ENCODE data around the gene SETSIP. TPM values are rescaled to one million over a fixed set of nuclear protein-coding genes. Genes with fewer than 3 reads are reported as not detected.

SETSIP gene
- total and polyA plus RNA-seq, 4 donors: 0.10 TPM; not detected in 3

DNA sequence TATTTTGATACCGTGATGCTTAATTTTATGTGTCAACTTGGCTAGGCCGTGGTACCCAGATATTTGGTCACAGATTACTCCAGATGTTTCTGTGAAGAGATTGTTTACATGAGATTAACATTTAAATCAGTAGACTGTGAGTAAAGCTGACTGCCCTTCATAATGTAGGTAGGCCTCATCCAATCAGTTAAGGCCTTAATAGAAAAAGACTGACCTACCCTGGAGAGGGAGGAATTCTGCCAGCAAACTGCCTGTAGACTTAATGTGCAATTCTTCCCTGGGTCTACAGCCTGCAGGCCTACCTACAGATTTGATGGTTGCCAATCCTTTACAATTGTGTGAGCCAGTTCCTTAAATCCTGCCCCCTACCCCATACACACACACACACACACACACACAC is 4.3 kb downstream of the SETSIP start:
- Histone ChIP-seq H3K9ac (ENCODE audit: insufficient read depth in 1 of 2, low read length in 2 of 2) (no peak overlapping the region), H3K4me3 (no peak overlapping the region), H3K27me3 (ENCODE audit: control insufficient read depth in 3 of 3, insufficient read depth in 3 of 3, low read length in 2 of 3) (no peaks in the 10 kb centered on the region), H3K4me1 (ENCODE audit: control insufficient read depth in 5 of 5, insufficient read depth in 5 of 5, low read length in 5 of 5) (no peaks in the 10 kb centered on the region), H3K9me3 (ENCODE audit: control insufficient read depth in 4 of 4, insufficient read depth in 3 of 4, low read length in 3 of 4) (no peaks in the 10 kb centered on the region), H3K36me3 (ENCODE audit: control insufficient read depth in 4 of 4, insufficient read depth in 4 of 4, low read length in 4 of 4) (no peaks in the 10 kb centered on the region), H3K27ac (ENCODE audit: low read depth in 1 of 2, low read length in 1 of 2) (no peak overlapping the region)
- DNase-seq (no peak), ATAC-seq (ENCODE audit: insufficient read depth, low FRiP score) (no peak)
- TF ChIP-seq, protein P1, sequence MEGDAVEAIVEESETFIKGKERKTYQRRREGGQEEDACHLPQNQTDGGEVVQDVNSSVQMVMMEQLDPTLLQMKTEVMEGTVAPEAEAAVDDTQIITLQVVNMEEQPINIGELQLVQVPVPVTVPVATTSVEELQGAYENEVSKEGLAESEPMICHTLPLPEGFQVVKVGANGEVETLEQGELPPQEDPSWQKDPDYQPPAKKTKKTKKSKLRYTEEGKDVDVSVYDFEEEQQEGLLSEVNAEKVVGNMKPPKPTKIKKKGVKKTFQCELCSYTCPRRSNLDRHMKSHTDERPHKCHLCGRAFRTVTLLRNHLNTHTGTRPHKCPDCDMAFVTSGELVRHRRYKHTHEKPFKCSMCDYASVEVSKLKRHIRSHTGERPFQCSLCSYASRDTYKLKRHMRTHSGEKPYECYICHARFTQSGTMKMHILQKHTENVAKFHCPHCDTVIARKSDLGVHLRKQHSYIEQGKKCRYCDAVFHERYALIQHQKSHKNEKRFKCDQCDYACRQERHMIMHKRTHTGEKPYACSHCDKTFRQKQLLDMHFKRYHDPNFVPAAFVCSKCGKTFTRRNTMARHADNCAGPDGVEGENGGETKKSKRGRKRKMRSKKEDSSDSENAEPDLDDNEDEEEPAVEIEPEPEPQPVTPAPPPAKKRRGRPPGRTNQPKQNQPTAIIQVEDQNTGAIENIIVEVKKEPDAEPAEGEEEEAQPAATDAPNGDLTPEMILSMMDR (IDR thresholded peaks at IDR 0.05; ENCODE audit: control extremely low read depth, extremely low read depth): no peak
- 77 to 81% methylated on average over 2 of the region's 2 CpGs for WGBS, 2 donors

DNA sequence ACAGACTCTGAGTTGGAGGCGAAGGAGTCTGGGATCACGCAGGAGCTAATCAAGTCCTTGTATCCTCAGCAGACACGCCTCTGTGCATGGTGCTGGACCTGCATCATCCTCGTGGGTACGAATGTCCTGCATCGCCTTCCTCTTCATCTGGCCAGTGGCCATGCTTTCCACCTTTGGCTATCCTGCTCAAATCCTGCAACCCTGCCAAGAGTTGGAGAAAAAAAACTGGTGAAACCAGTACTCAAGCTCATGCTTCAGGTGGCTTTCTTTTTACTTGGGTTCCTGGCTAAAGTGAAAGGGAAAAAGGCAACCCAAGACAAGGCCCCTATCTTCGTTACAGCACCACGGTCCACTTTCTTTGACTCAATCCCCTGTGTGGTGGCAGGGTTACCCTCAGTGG is 8.9 kb downstream of the SETSIP start:
- Histone ChIP-seq H3K4me3 (no peak overlapping the region), H3K9ac (ENCODE audit: insufficient read depth in 1 of 2, low read length in 2 of 2) (no peak overlapping the region), H3K9me3 (ENCODE audit: control insufficient read depth in 4 of 4, insufficient read depth in 3 of 4, low read length in 3 of 4) (no peaks in the 10 kb centered on the region), H3K27me3 (ENCODE audit: control insufficient read depth in 3 of 3, insufficient read depth in 3 of 3, low read length in 2 of 3) (no peaks in the 10 kb centered on the region), H3K36me3 (ENCODE audit: control insufficient read depth in 4 of 4, insufficient read depth in 4 of 4, low read length in 4 of 4) (no peaks in the 10 kb centered on the region), H3K27ac (ENCODE audit: low read depth in 1 of 2, low read length in 1 of 2) (no peak overlapping the region), H3K4me1 (ENCODE audit: control insufficient read depth in 5 of 5, insufficient read depth in 5 of 5, low read length in 5 of 5) (no peaks in the 10 kb centered on the region)
- DNase-seq (peak in 1 of 3 donors; percentile 13), ATAC-seq (ENCODE audit: insufficient read depth, low FRiP score) (no peak)
- 84 to 94% methylated on average over 8 of the region's 8 CpGs for WGBS, 2 donors
- TF ChIP-seq, protein P1 (IDR thresholded peaks at IDR 0.05; ENCODE audit: control extremely low read depth, extremely low read depth): no peak

DNA sequence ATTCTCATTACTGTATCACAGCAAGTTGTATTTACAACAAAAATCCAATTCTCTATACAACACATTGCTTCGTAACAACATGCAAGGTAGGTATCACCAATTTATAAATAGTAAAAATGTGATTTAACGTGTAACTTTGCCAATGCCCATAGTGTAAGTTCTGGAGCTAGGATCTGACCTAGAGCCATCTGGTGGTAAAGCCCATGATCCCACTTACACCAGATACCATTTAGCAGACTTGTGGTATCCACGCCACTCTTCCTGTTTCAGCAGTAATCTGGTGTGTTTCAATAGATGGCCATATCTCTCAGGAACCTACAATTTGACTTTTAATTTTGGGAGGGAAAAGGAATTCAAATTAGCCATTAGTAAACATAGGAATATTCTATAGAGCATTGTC is 10.2 kb downstream of the SETSIP start:
- ATAC-seq (ENCODE audit: insufficient read depth, low FRiP score) (no peak), DNase-seq (no peak)
- H3K36me3 ChIP-seq (ENCODE audit: control insufficient read depth in 4 of 4, insufficient read depth in 4 of 4, low read length in 4 of 4): no peaks in the 10 kb centered on the region
- H3K9ac ChIP-seq (ENCODE audit: insufficient read depth in 1 of 2, low read length in 2 of 2): no peak overlapping the region
- 93 to 95% methylated on average over 3 of the region's 3 CpGs for WGBS, 2 donors
- H3K9me3 ChIP-seq (ENCODE audit: control insufficient read depth in 4 of 4, insufficient read depth in 3 of 4, low read length in 3 of 4): no peaks in the 10 kb centered on the region
- no peak overlapping the region for H3K27ac ChIP-seq (ENCODE audit: low read depth in 1 of 2, low read length in 1 of 2)
- TF ChIP-seq, protein P1 (IDR thresholded peaks at IDR 0.05; ENCODE audit: control extremely low read depth, extremely low read depth): no peak
- no peaks in the 10 kb centered on the region for H3K4me1 ChIP-seq (ENCODE audit: control insufficient read depth in 5 of 5, insufficient read depth in 5 of 5, low read length in 5 of 5)
- H3K27me3 ChIP-seq (ENCODE audit: control insufficient read depth in 3 of 3, insufficient read depth in 3 of 3, low read length in 2 of 3): no peaks in the 10 kb centered on the region
- no peak overlapping the region for H3K4me3 ChIP-seq

- Histone ChIP-seq H3K4me1 (ENCODE audit: control insufficient read depth in 5 of 5, insufficient read depth in 5 of 5, low read length in 5 of 5) (no peaks in the 10 kb centered on the region), H3K27me3 (ENCODE audit: control insufficient read depth in 3 of 3, insufficient read depth in 3 of 3, low read length in 2 of 3) (no peaks in the 10 kb centered on the region), H3K4me3 (no peak overlapping the region), H3K27ac (ENCODE audit: low read depth in 1 of 2, low read length in 1 of 2) (no peak overlapping the region), H3K9me3 (ENCODE audit: control insufficient read depth in 4 of 4, insufficient read depth in 3 of 4, low read length in 3 of 4) (no peaks in the 10 kb centered on the region), H3K9ac (ENCODE audit: insufficient read depth in 1 of 2, low read length in 2 of 2) (no peak overlapping the region), H3K36me3 (ENCODE audit: control insufficient read depth in 4 of 4, insufficient read depth in 4 of 4, low read length in 4 of 4) (no peaks in the 10 kb centered on the region)
- ATAC-seq (ENCODE audit: insufficient read depth, low FRiP score): no peak
- TF ChIP-seq, protein P1 (IDR thresholded peaks at IDR 0.05; ENCODE audit: control extremely low read depth, extremely low read depth): no peak
- DNase-seq: no peak
These were observed 23.3 kb downstream of the SETSIP start for GRCh38 chr1:92051948-92052347.
